ENCODE data around the gene ASGR1.
A peak's percentile ranks its signal among the peaks of the same experiment; 100 is the strongest.

Gene ASGR1

DNA sequence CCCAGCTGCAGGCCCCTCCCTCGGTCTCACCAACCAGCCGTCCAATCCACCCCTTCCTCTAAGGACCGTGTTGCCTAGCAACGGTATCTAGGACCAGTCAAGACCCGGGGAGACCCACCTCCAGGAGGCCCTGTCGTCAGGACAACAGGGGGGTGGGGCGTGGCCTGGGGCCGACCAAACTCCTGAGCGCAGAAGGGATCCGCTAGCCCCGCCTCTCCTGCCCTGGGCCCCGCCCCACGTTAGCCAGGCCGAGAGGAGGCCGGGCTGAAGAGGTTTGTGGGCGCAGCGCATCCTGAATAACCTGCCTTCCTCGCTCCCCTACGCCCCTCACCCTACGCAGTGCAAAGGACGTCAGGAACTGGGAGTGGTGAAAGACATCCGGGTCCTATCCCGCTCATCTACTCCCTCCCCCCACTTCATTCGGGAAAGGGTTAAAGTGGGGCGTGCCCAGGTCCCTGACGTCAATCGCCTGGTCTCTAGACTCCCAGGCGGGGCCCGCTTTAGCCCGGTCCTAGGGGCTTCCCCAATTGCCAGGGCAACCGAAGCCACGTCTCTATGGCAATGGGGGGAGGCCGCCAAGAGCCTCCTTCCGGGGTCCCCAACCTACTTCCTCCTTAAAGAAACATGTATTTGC, 25.8 kb upstream of the ASGR1 start:
- H3K14ac ChIP-seq (ENCODE audit: low read length in 2 of 2), result peak overlapping the region in 1 of 2 experiments; percentile 78
- H2BK5ac ChIP-seq (ENCODE audit: low read depth, low read length, poor library complexity, severe bottlenecking), result no peak overlapping the region
- H3K23ac ChIP-seq (ENCODE audit: low read length in 2 of 2), result no peak overlapping the region
- peak overlapping the region; percentile 88 for H3K9ac ChIP-seq (ENCODE audit: low read length)
- H3K36me3 ChIP-seq (ENCODE audit: control insufficient read depth in 1 of 2, insufficient read depth in 2 of 2, low read depth in 1 of 2, low read length in 2 of 2), result peaks cover 35 to 56% of the 10 kb centered on the region in 2 experiments
- no peak overlapping the region for H3K4ac ChIP-seq (ENCODE audit: low read depth in 1 of 2, low read length in 2 of 2)
- H3K4me2 ChIP-seq (ENCODE audit: low read length, poor library complexity, severe bottlenecking), result peak overlapping the region; percentile 47
- H3K27me3 ChIP-seq (ENCODE audit: control insufficient read depth in 1 of 2, insufficient read depth in 1 of 2, low read length in 2 of 2), result no peaks in the 10 kb centered on the region
- H3K79me1 ChIP-seq (replicated peaks; ENCODE audit: low read length, poor library complexity, severe bottlenecking), result peaks cover 45% of the 10 kb centered on the region
- H3K4me1 ChIP-seq (ENCODE audit: control insufficient read depth, insufficient read depth, low read depth, low read length), result peaks cover 24% of the 10 kb centered on the region
- H4K91ac ChIP-seq (ENCODE audit: low read length), result no peak overlapping the region
- DNase-seq, result peak; percentile 93
- peak overlapping the region; percentile 48 to 80 for H3K4me3 ChIP-seq (ENCODE audit: insufficient read depth in 1 of 2, low read depth in 1 of 2, low read length in 2 of 2)
- H2BK120ac ChIP-seq (ENCODE audit: low read depth, low read length), result peak overlapping the region; percentile 24
- H2AK5ac ChIP-seq (ENCODE audit: low read length, severe bottlenecking), result no peak overlapping the region
- no peak overlapping the region for H2BK12ac ChIP-seq (ENCODE audit: low read length in 2 of 2)
- peak overlapping the region; percentile 21 for H4K8ac ChIP-seq (ENCODE audit: low read length)
- WGBS, result 31% methylated on average over 34 of the region's 34 CpGs
- no peaks in the 10 kb centered on the region for H3K9me3 ChIP-seq (ENCODE audit: control insufficient read depth, low read length)
- H3K27ac ChIP-seq (ENCODE audit: low read length, poor library complexity, severe bottlenecking), result peak overlapping the region; percentile 53
- H2BK15ac ChIP-seq (ENCODE audit: low read depth, poor library complexity, severe bottlenecking), result no peak overlapping the region
- peak overlapping the region; percentile 2 to 91 for H3K18ac ChIP-seq (ENCODE audit: low read depth in 1 of 2, low read length in 2 of 2)
- peak overlapping the region; percentile 60 for H2AFZ ChIP-seq (ENCODE audit: low read depth, low read length)

DNA sequence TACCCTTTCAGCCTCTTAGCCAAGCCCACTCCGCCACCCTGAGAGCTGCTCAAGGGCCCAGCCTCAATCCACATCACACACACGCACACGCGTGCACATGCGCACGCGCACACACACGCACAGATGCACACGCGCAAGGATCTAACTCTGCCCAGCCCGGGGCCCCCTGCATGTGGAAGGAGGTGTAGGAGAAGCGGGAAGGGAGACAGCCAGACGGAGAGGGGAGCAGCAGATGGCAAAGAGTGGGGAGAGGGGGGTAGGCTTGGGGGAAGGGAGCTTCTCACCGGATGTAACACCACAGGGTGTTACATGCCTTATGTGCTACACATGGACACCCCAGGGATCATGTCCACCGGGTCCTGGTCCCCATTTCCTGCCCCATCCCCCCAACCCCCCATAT, 25.2 kb upstream of the ASGR1 start:
- H3K27me3 ChIP-seq (ENCODE audit: control insufficient read depth in 1 of 2, insufficient read depth in 1 of 2, low read length in 2 of 2), result no peaks in the 10 kb centered on the region
- H3K14ac ChIP-seq (ENCODE audit: low read length in 2 of 2), result no peak overlapping the region
- DNase-seq, result no peak
- H3K9me3 ChIP-seq (ENCODE audit: control insufficient read depth, low read length), result no peaks in the 10 kb centered on the region
- no peak overlapping the region for H2BK12ac ChIP-seq (ENCODE audit: low read length in 2 of 2)
- H3K9ac ChIP-seq (ENCODE audit: low read length), result peak overlapping the region; percentile 88
- no peak overlapping the region for H2AFZ ChIP-seq (ENCODE audit: low read depth, low read length)
- peak overlapping the region; percentile 19 for H4K8ac ChIP-seq (ENCODE audit: low read length)
- no peak overlapping the region for H2BK5ac ChIP-seq (ENCODE audit: low read depth, low read length, poor library complexity, severe bottlenecking)
- H4K91ac ChIP-seq (ENCODE audit: low read length), result peak overlapping the region; percentile 25
- peak overlapping the region; percentile 13 for H2AK5ac ChIP-seq (ENCODE audit: low read length, severe bottlenecking)
- H2BK15ac ChIP-seq (ENCODE audit: low read depth, poor library complexity, severe bottlenecking), result no peak overlapping the region
- peaks cover 39 to 53% of the 10 kb centered on the region in 2 experiments for H3K36me3 ChIP-seq (ENCODE audit: control insufficient read depth in 1 of 2, insufficient read depth in 2 of 2, low read depth in 1 of 2, low read length in 2 of 2)
- peak overlapping the region in 1 of 2 experiments; percentile 11 for H3K18ac ChIP-seq (ENCODE audit: low read depth in 1 of 2, low read length in 2 of 2)
- no peak overlapping the region for H3K4ac ChIP-seq (ENCODE audit: low read depth in 1 of 2, low read length in 2 of 2)
- peak overlapping the region; percentile 48 to 80 for H3K4me3 ChIP-seq (ENCODE audit: insufficient read depth in 1 of 2, low read depth in 1 of 2, low read length in 2 of 2)
- no peak overlapping the region for H3K27ac ChIP-seq (ENCODE audit: low read length, poor library complexity, severe bottlenecking)
- H3K23ac ChIP-seq (ENCODE audit: low read length in 2 of 2), result no peak overlapping the region
- peak overlapping the region; percentile 47 for H3K4me2 ChIP-seq (ENCODE audit: low read length, poor library complexity, severe bottlenecking)
- peak overlapping the region; percentile 24 for H2BK120ac ChIP-seq (ENCODE audit: low read depth, low read length)
- peaks cover 44% of the 10 kb centered on the region for H3K79me1 ChIP-seq (replicated peaks; ENCODE audit: low read length, poor library complexity, severe bottlenecking)
- 77% methylated on average over 8 of the region's 15 CpGs for WGBS
- peaks cover 24% of the 10 kb centered on the region for H3K4me1 ChIP-seq (ENCODE audit: control insufficient read depth, insufficient read depth, low read depth, low read length)

DNA sequence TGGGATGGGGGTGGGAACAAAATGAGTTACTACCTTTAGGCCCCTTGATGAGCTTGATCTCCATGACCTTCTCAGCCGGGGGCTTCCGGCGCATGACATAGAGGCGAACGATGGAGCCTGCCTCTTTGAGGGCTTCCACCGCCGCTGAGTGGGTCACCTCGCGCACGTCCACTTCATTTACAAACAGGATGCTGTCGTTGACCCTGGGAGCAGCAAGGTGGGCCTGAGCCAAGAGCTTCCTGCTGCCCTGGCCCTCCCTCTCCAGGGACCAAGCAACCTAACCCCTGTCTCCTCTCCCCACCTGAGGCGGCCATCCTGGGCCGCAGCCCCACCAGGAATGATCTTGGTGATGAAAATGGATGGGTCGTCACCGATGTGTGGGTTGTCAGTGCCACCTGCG, 24.2 kb upstream of the ASGR1 start:
- Histone ChIP-seq H3K9me3 (ENCODE audit: control insufficient read depth, low read length) (no peaks in the 10 kb centered on the region), H2BK5ac (ENCODE audit: low read depth, low read length, poor library complexity, severe bottlenecking) (no peak overlapping the region), H2AK5ac (ENCODE audit: low read length, severe bottlenecking) (no peak overlapping the region), H2BK12ac (ENCODE audit: low read length in 2 of 2) (no peak overlapping the region), H3K4me2 (ENCODE audit: low read length, poor library complexity, severe bottlenecking) (no peak overlapping the region), H3K4ac (ENCODE audit: low read depth in 1 of 2, low read length in 2 of 2) (no peak overlapping the region), H4K91ac (ENCODE audit: low read length) (no peak overlapping the region), H2BK15ac (ENCODE audit: low read depth, poor library complexity, severe bottlenecking) (no peak overlapping the region), H3K27ac (ENCODE audit: low read length, poor library complexity, severe bottlenecking) (no peak overlapping the region), H3K9ac (ENCODE audit: low read length) (no peak overlapping the region), H3K18ac (ENCODE audit: low read depth in 1 of 2, low read length in 2 of 2) (no peak overlapping the region), H3K27me3 (ENCODE audit: control insufficient read depth in 1 of 2, insufficient read depth in 1 of 2, low read length in 2 of 2) (no peaks in the 10 kb centered on the region), H2BK120ac (ENCODE audit: low read depth, low read length) (no peak overlapping the region), H3K36me3 (ENCODE audit: control insufficient read depth in 1 of 2, insufficient read depth in 2 of 2, low read depth in 1 of 2, low read length in 2 of 2) (peaks cover 43 to 46% of the 10 kb centered on the region in 2 experiments), H4K8ac (ENCODE audit: low read length) (no peak overlapping the region), H3K4me3 (ENCODE audit: insufficient read depth in 1 of 2, low read depth in 1 of 2, low read length in 2 of 2) (no peak overlapping the region), H3K79me1 (replicated peaks; ENCODE audit: low read length, poor library complexity, severe bottlenecking) (peaks cover 37% of the 10 kb centered on the region), H3K4me1 (ENCODE audit: control insufficient read depth, insufficient read depth, low read depth, low read length) (peaks cover 24% of the 10 kb centered on the region), H2AFZ (ENCODE audit: low read depth, low read length) (no peak overlapping the region), H3K14ac (ENCODE audit: low read length in 2 of 2) (no peak overlapping the region), H3K23ac (ENCODE audit: low read length in 2 of 2) (no peak overlapping the region)
- DNase-seq, result no peak
- WGBS, result 91% methylated on average over 16 of the region's 16 CpGs

DNA sequence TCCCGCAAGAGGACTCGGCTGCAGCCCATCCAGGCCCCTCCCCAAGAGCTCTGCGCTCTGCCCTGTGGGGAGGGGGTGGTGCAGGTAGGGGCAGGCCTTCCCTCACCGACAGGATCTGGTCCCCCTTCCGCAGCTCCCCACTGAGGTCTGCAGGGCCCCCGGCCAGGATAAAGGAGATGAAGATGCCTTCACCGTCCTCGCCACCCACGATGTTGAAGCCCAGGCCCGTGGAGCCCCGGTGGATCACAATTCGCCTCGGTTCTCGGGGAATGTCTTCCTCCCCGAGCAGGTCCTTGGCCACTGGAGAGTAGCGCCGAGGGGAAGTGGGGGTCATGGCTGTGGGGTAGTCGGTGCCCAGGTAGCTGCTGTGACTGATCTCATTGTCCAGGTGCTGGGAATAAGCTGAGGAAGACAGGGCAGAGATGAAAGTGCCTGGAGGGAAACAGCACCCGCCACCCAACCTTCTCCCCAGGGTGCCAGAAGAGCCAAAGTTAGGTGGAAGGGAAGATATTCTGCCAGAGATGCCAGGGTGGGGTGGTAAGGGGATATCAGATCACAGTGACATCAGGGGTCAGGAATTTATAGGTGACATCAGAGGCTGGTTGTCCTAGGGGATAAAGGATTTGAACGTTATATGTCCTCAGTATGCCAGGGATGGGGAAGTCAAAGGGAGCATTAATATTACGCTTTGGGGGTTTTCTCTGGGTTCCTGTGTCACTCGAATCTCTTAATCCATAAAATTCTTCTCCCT, 17.7 kb upstream of the ASGR1 start:
- 94% methylated on average over 20 of the region's 22 CpGs for WGBS
- Histone ChIP-seq H3K4me3 (ENCODE audit: insufficient read depth in 1 of 2, low read depth in 1 of 2, low read length in 2 of 2) (no peak overlapping the region), H3K4ac (ENCODE audit: low read depth in 1 of 2, low read length in 2 of 2) (no peak overlapping the region), H3K36me3 (ENCODE audit: control insufficient read depth in 1 of 2, insufficient read depth in 2 of 2, low read depth in 1 of 2, low read length in 2 of 2) (peaks cover 55 to 79% of the 10 kb centered on the region in 2 experiments), H3K27me3 (ENCODE audit: control insufficient read depth in 1 of 2, insufficient read depth in 1 of 2, low read length in 2 of 2) (no peaks in the 10 kb centered on the region), H3K27ac (ENCODE audit: low read length, poor library complexity, severe bottlenecking) (no peak overlapping the region), H3K18ac (ENCODE audit: low read depth in 1 of 2, low read length in 2 of 2) (no peak overlapping the region), H3K9ac (ENCODE audit: low read length) (no peak overlapping the region), H4K91ac (ENCODE audit: low read length) (no peak overlapping the region), H2AK5ac (ENCODE audit: low read length, severe bottlenecking) (no peak overlapping the region), H4K8ac (ENCODE audit: low read length) (no peak overlapping the region), H3K4me1 (ENCODE audit: control insufficient read depth, insufficient read depth, low read depth, low read length) (peaks cover under 1% of the 10 kb centered on the region), H2BK15ac (ENCODE audit: low read depth, poor library complexity, severe bottlenecking) (no peak overlapping the region), H3K4me2 (ENCODE audit: low read length, poor library complexity, severe bottlenecking) (no peak overlapping the region), H2BK5ac (ENCODE audit: low read depth, low read length, poor library complexity, severe bottlenecking) (no peak overlapping the region), H2BK120ac (ENCODE audit: low read depth, low read length) (no peak overlapping the region), H2AFZ (ENCODE audit: low read depth, low read length) (no peak overlapping the region), H3K14ac (ENCODE audit: low read length in 2 of 2) (no peak overlapping the region), H3K23ac (ENCODE audit: low read length in 2 of 2) (no peak overlapping the region), H3K79me1 (replicated peaks; ENCODE audit: low read length, poor library complexity, severe bottlenecking) (peaks cover 15% of the 10 kb centered on the region), H2BK12ac (ENCODE audit: low read length in 2 of 2) (no peak overlapping the region), H3K9me3 (ENCODE audit: control insufficient read depth, low read length) (no peaks in the 10 kb centered on the region)
- no peak for DNase-seq

Measured in mesenchymal stem cell (in vitro differentiated cells and primary cell).